Myocyte (in vitro differentiated cells): ENCODE measurements around the gene MT1H. TPM values are rescaled to one million over a fixed set of nuclear protein-coding genes. Genes with fewer than 3 reads are reported as not detected.
"Not testable (repeated sequence)": the region's sequence is repeated elsewhere in the genome, so short reads cannot be mapped to it uniquely, and the experiment has no call there.

Experiments
- DNase-seq: peaks from one replicate; pipeline ENCODE4 v3.0.0-alpha.2; 2012; ENCODE audit warnings: low read depth
- total RNA-seq: library from RNA; depleted of rRNA; stranded (reverse); fragments of >200 nt; gene quantifications from 2 replicates; pipeline ENCODE4 v1.2.3, GENCODE V29; 2014

The MT1H gene
- total RNA-seq, 1 donor from 2014 or later: not detected

DNA sequence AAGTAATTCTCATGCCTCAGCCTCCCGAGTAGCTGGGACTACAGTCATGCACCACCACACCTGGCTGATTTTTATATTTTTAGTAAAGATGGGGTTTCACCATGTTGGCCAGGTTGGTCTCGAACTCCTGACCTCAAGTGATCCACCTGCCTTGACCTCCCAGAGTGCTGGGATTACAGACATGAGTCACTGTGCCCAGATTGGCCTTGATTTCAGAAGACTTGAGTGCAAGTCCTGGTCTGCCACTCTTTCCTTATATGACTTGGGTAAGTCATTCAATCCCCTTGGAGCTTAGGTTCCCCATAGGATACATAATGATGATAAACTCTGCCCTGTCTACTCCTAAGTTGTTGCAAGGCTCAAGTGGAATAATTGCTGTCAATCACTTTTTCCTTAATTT lies 47.9 kb downstream of the MT1H start:
- DNase-seq: not testable (repeated sequence)

Other genes starting within 250 kb of the MT1H start
- 220 and 233 TPM in 2 replicates for gene AMFR, start 244.3 kb upstream of the MT1H start, total RNA-seq
- gene NUDT21, start 218.5 kb upstream of the MT1H start, total RNA-seq: 46.5 and 48.6 TPM in 2 replicates
- gene OGFOD1, start 218.3 kb upstream of the MT1H start, total RNA-seq: 68.9 and 79.0 TPM in 2 replicates
- gene BBS2, start 149.8 kb upstream of the MT1H start, total RNA-seq: 27.2 and 32.9 TPM in 2 replicates
- not detected in 2 replicates for gene MT4, start 104.7 kb upstream of the MT1H start, total RNA-seq
- not detected in 2 replicates for gene MT3, start 80.3 kb upstream of the MT1H start, total RNA-seq
- 7.1 and 18.6 TPM in 2 replicates for gene MT2A, start 61.2 kb upstream of the MT1H start, total RNA-seq
- 24.7 and 26.6 TPM in 2 replicates for gene MT1E, start 44.0 kb upstream of the MT1H start, total RNA-seq
- not detected in 2 replicates for gene MT1M, start 37.2 kb upstream of the MT1H start, total RNA-seq
- not detected in 2 replicates for gene MT1A, start 31.1 kb upstream of the MT1H start, total RNA-seq
- not detected in 2 replicates for gene MT1B, start 17.9 kb upstream of the MT1H start, total RNA-seq
- gene MT1F, start 11.9 kb upstream of the MT1H start, total RNA-seq: not detected in 2 replicates
- gene MT1G, start 1.7 kb upstream of the MT1H start, total RNA-seq: not detected in 2 replicates
- 14.8 and 74.1 TPM in 2 replicates for gene MT1X, start 12.7 kb downstream of the MT1H start, total RNA-seq
- gene NUP93, start 60.3 kb downstream of the MT1H start, total RNA-seq: 114 and 151 TPM in 2 replicates
- gene SLC12A3, start 195.4 kb downstream of the MT1H start, total RNA-seq: 0.16 TPM in 1 of 2 replicates, not detected in the other